ENCODE results near the gene PCSK6. TPM values are rescaled to one million over a fixed set of nuclear protein-coding genes. Genes with fewer than 3 reads are reported as not detected.

Gene PCSK6
- total and polyA plus RNA-seq, 9 donors, result 3.8 to 26.0 (median 13.0) TPM

- DNase-seq, result no peak
- WGBS, 3 donors, result 14 to 32% (median 21%) methylated on average over 5 of the region's 5 CpGs
- TF ChIP-seq EP300 (IDR thresholded peaks at IDR 0.05) (no peak), CTCF (IDR thresholded peaks at IDR 0.05) (no peak), POLR2A (IDR thresholded peaks at IDR 0.05) (no peak)
- intact Hi-C loops (cut with DNase I), result no loop called here
- H3K4me3 ChIP-seq, result no peak overlapping the region
- no peaks in the 10 kb centered on the region for H3K36me3 ChIP-seq
- no peaks in the 10 kb centered on the region for H3K4me1 ChIP-seq (ENCODE audit: insufficient read depth)
- H3K27ac ChIP-seq, result no peak overlapping the region
- H3K27me3 ChIP-seq, result no peaks in the 10 kb centered on the region
- no peaks in the 10 kb centered on the region for H3K9me3 ChIP-seq
Measured at GRCh38 chr15:101521591-101521990, 32.1 kb upstream of the PCSK6 start.

- Histone ChIP-seq H3K27ac (no peak overlapping the region), H3K36me3 (no peaks in the 10 kb centered on the region), H3K27me3 (no peaks in the 10 kb centered on the region), H3K4me3 (no peak overlapping the region), H3K9me3 (no peaks in the 10 kb centered on the region), H3K4me1 (ENCODE audit: insufficient read depth) (no peaks in the 10 kb centered on the region)
- WGBS, 3 donors, result 61 to 75% (median 70%) methylated on average over 3 of the region's 3 CpGs
- intact Hi-C loops (cut with DNase I), result no loop called here
- DNase-seq, result no peak
- no peak for TF ChIP-seq POLR2A (IDR thresholded peaks at IDR 0.05)
Measured at GRCh38 chr15:101521069-101521468, 31.6 kb upstream of the PCSK6 start.

GRCh38 chr15:101520395-101520794 lies 30.9 kb upstream of the PCSK6 start:
- no peak overlapping the region for H3K4me3 ChIP-seq
- H3K4me1 ChIP-seq (ENCODE audit: insufficient read depth), result no peaks in the 10 kb centered on the region
- no peak for TF ChIP-seq POLR2A (IDR thresholded peaks at IDR 0.05)
- no peak for TF ChIP-seq EP300 (IDR thresholded peaks at IDR 0.05)
- no peak for TF ChIP-seq CTCF (IDR thresholded peaks at IDR 0.05)
- H3K36me3 ChIP-seq, result no peaks in the 10 kb centered on the region
- 56 to 68% (median 61%) methylated on average over 7 of the region's 7 CpGs for WGBS, 3 donors
- intact Hi-C loops (cut with DNase I), result no loop called here
- H3K27ac ChIP-seq, result no peak overlapping the region
- DNase-seq, result no peak
- H3K27me3 ChIP-seq, result no peaks in the 10 kb centered on the region
- no peaks in the 10 kb centered on the region for H3K9me3 ChIP-seq

GRCh38 chr15:101517504-101517903 lies 28.0 kb upstream of the PCSK6 start:
- no peaks in the 10 kb centered on the region for H3K27me3 ChIP-seq
- intact Hi-C loops (cut with DNase I), result no loop called here
- no peaks in the 10 kb centered on the region for H3K36me3 ChIP-seq
- no peak overlapping the region for H3K27ac ChIP-seq
- DNase-seq, result no peak
- no peaks in the 10 kb centered on the region for H3K4me1 ChIP-seq (ENCODE audit: insufficient read depth)
- no peak overlapping the region for H3K4me3 ChIP-seq
- H3K9me3 ChIP-seq, result no peaks in the 10 kb centered on the region
- no peak for TF ChIP-seq POLR2A (IDR thresholded peaks at IDR 0.05)
- no peak for TF ChIP-seq EP300 (IDR thresholded peaks at IDR 0.05)
- no peak for TF ChIP-seq CTCF (IDR thresholded peaks at IDR 0.05)

- WGBS, 3 donors, result 94% methylated on average over 7 of the region's 7 CpGs
- Histone ChIP-seq H3K9me3 (no peaks in the 10 kb centered on the region), H3K27me3 (no peaks in the 10 kb centered on the region), H3K4me3 (no peak overlapping the region), H3K4me1 (ENCODE audit: insufficient read depth) (no peaks in the 10 kb centered on the region), H3K27ac (no peak overlapping the region), H3K36me3 (no peaks in the 10 kb centered on the region)
- TF ChIP-seq CTCF (IDR thresholded peaks at IDR 0.05) (no peak), POLR2A (IDR thresholded peaks at IDR 0.05) (no peak), EP300 (IDR thresholded peaks at IDR 0.05) (no peak)
- DNase-seq, result no peak
- intact Hi-C loops (cut with DNase I), result no loop called here
Measured at GRCh38 chr15:101514318-101514717, 24.8 kb upstream of the PCSK6 start.
